Embryonic facial prominence (tissue), 1 donor: Measurements from ENCODE around the gene ARHGEF12.

Experiments
- DNase-seq: peaks from one replicate; pipeline ENCODE4 v3.0.0-alpha.2; 2016; ENCODE audit errors: extremely low spot score

The ARHGEF12 gene

GRCh38 chr11:120316880-120317688 lies 19.1 kb upstream of the ARHGEF12 start:
- no peak for DNase-seq

GRCh38 chr11:120317689-120318480 lies 18.3 kb upstream of the ARHGEF12 start:
- DNase-seq: no peak

GRCh38 chr11:120318906-120319305 lies 17.3 kb upstream of the ARHGEF12 start:
- DNase-seq: no peak

GRCh38 chr11:120324932-120325810 lies 11.0 kb upstream of the ARHGEF12 start, which contains the start of gene TLCD5:
Gene TLCD5 (plus strand): TSS chr11:120325299. CDS start chr11:120327442, 2,143 bp downstream.
- no peak for DNase-seq

GRCh38 chr11:120326228-120326627 lies 10.0 kb upstream of the ARHGEF12 start:
- DNase-seq: no peak

GRCh38 chr11:120326845-120327281 lies 9.3 kb upstream of the ARHGEF12 start:
- no peak for DNase-seq

GRCh38 chr11:120327311-120327710 lies 8.9 kb upstream of the ARHGEF12 start:
- DNase-seq: no peak

GRCh38 chr11:120329556-120329955 lies 6.7 kb upstream of the ARHGEF12 start:
- DNase-seq: no peak

GRCh38 chr11:120330045-120330444 lies 6.2 kb upstream of the ARHGEF12 start:
- DNase-seq: no peak

- no peak for DNase-seq
These were observed 4.8 kb upstream of the ARHGEF12 start for GRCh38 chr11:120331301-120331996.

GRCh38 chr11:120332822-120333716 lies 3.1 kb upstream of the ARHGEF12 start:
- DNase-seq: no peak

GRCh38 chr11:120333801-120334200 lies 2.4 kb upstream of the ARHGEF12 start:
- DNase-seq: no peak

GRCh38 chr11:120334332-120334731 lies 1.9 kb upstream of the ARHGEF12 start:
- no peak for DNase-seq

- peak; percentile 79 for DNase-seq
These were observed 1.2 kb upstream of the ARHGEF12 start for GRCh38 chr11:120334894-120335462.

- DNase-seq: no peak
These were observed 681 bp upstream of the ARHGEF12 start for GRCh38 chr11:120335556-120335907.

- no peak for DNase-seq
These were observed 585 bp downstream of the ARHGEF12 start for GRCh38 chr11:120336641-120337354.

GRCh38 chr11:120337355-120338106 lies 1.3 kb downstream of the ARHGEF12 start:
- DNase-seq: no peak
